RWPE1 (cell line): ENCODE measurements around the gene PDIA2.
"Not testable (repeated sequence)": the region's sequence is repeated elsewhere in the genome, so short reads cannot be mapped to it uniquely, and the experiment has no call there.

Experiments
- CTCF ChIA-PET: fragments of 350-600 bp; sonication (Branson Sonifier 250); formaldehyde crosslinking; extraction: SDS; loops from one replicate; lab custom pipeline; 2021; lab: Yijun Ruan, JAX
- POLR2A ChIA-PET: fragments of 400-600 bp; formaldehyde crosslinking; extraction: SDS; loops from one replicate; lab custom pipeline; 2020; ENCODE audit warnings: antibody characterized with exemption; ENCODE audit not compliant: low non-redundant PET; lab: Yijun Ruan, JAX
- DNase-seq: peaks from one replicate; pipeline ENCODE4 v3.0.0; 2012; ENCODE audit warnings: low spot score
- H3K27ac ChIP-seq: fragments of 450-650 bp; 2 replicates; pipeline ENCODE4 v1.5.1; 2017
- TF ChIP-seq, protein P1 (sequence below): fragments of 450-650 bp; conservative IDR thresholded peaks from 2 replicates; pipeline ENCODE4 v1.5.1; 2017; ENCODE audit warnings: low read depth, mild to moderate bottlenecking

PDIA2 gene

DNA sequence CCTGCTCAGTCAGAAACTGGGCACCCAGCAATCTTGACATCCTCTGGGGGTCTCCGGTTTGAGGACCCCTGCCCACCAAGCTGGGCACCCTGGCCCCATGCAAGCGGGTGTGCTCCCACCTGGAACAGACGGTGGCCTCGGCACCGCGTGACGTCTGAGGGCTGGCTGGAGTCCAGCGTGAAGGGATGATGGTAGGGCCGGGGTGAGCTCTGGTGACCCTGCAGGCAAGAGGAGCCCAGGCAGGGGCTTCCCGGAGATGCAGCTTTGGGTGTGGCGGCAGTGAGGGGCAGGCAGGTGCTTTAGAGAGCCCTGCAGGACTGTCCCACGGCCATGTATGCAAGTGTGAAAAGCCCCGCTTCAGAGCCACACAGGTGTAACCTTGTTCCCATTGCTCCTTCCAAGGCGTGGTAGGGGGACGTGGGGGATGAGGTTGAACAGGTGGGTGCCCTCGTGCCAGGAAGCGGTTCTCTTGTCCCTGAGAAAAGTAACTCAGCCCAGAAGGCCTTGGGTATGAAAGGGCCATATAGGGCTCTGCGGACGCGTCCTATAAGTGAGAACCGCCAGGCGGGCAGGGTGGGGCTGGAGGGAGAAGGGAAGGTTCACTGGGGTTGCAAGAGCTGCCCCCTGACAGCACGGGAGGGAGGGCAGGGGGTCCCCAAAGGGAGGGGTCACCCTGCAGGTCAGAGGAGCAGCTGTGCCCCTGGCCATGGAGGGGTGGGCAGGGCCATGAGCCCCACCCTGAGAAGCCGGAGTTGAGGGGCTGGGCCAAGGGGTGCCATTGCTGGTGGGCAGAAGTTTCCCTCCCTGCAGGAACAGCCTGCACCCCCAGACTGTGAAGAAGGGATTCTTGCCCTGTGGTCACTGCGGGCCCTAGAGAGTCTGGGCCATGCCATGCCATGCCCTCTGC is 16.5 kb upstream of the PDIA2 start:
- DNase-seq, result no peak
- peak overlapping the region; percentile 48; the same call in 1 of the 2 replicates for H3K27ac ChIP-seq
- ChIA-PET CTCF (interaction anchor here (0.7 kb wide), 1 partner anchor 27 kb away, joined by 5 read pairs; no protein-coding TSS in a partner anchor), POLR2A (no interaction called here)
- TF ChIP-seq, protein P1, sequence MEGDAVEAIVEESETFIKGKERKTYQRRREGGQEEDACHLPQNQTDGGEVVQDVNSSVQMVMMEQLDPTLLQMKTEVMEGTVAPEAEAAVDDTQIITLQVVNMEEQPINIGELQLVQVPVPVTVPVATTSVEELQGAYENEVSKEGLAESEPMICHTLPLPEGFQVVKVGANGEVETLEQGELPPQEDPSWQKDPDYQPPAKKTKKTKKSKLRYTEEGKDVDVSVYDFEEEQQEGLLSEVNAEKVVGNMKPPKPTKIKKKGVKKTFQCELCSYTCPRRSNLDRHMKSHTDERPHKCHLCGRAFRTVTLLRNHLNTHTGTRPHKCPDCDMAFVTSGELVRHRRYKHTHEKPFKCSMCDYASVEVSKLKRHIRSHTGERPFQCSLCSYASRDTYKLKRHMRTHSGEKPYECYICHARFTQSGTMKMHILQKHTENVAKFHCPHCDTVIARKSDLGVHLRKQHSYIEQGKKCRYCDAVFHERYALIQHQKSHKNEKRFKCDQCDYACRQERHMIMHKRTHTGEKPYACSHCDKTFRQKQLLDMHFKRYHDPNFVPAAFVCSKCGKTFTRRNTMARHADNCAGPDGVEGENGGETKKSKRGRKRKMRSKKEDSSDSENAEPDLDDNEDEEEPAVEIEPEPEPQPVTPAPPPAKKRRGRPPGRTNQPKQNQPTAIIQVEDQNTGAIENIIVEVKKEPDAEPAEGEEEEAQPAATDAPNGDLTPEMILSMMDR, result no peak

DNA sequence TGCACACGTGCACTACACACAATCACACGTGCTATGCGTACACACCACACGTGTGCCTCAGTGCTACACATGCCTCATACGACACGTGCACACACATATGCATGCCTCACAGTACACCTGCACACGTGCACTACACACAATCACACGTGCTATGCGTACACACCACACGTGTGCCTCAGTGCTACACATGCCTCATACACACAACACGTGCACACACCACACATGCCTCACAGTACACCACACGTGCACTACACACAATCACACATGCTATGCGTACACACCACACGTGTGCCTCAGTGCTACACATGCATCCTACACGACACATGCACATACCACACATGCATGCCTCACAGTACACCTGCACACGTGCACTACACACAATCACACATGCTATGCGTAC is 15.4 kb upstream of the PDIA2 start:
- CTCF ChIA-PET, POLR2A ChIA-PET, DNase-seq, H3K27ac ChIP-seq: not testable (repeated sequence)

DNA sequence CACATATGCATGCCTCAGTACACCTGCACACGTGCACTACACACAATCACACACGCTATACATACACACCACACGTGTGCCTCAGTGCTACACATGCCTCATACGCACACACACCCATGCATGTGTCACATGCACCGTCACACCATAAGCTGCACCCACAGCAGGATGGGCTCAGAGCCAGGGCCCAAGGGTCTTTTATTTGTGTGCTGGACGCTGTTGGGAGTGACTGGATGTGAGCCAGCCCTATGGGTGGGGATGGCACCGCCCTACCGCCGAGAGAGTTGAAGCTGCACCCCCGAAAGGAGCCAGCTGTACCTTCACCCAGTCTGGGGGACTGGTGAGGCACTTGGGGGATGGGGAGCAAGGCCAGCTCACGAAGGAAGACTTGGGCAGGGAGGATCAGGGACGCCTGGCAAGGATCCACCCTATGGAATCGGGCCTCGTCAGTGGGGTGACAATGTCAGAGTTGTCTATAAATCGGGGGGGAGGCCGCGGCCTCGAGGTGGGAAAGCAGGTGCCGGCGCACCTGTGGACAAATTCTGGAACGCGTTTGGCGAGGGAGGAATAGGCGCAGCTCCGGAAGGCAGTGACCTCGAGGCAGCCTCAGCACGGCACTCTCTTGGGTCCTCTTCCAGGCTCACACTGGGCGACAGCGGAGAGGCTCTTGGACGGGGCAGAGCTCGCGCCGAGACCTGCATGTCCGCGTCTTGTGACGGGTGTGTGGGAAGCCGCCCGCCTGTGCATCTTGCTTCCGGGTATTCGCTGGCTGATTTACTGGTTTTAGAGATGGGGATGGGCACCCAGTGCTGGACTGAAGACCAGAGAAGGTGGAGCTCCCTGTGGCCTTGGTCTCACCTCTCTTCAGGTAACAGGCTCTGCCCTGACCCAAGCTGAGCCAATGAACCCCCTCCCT is 14.6 kb upstream of the PDIA2 start:
- ChIA-PET CTCF (interaction anchor here (1.5 kb wide), 1 partner anchor 93 kb away, joined by 5 read pairs; no protein-coding TSS in a partner anchor), POLR2A (no interaction called here)
- TF ChIP-seq, protein P1, result no peak
- no peak for DNase-seq
- no peak overlapping the region for H3K27ac ChIP-seq

DNA sequence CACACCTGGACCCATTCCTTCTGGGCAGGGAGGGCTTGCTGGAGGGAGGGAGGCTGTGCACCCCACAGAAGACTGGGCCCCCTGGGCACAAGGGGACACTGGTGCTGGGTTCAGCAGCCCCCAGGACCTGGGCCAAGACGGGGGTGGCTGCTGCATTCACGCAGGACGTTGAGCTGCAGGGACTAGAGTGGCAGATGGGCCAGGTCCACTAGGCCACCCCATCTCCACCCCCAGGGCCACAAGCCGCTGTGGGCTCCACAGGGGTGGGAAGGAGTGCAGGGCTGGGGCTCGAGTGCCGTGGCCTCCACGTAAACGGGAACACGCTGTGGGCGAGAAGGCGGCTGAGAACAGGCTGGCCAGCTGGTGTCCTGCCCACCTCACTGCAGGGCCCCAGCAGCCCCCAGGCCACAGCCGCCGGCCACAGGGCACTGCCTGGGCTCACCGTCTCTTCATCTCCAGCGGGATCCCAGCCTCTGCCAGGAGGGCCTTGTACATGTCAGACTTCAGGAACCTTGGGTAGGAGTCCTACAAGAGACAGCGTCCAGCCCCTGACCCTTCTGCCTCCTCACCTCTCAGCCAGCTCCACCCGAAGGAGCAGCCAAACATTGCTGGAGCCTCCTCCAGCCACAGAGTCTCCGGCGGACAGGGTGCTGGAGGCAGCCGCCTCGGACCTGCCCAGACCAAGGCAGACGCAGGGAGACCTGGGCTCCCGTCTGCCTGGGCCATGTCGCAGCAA is 13.7 kb upstream of the PDIA2 start:
- ChIA-PET POLR2A (interaction anchor here (0.6 kb wide), 1 partner anchor 1771 kb away, joined by 3 read pairs; no protein-coding TSS in a partner anchor), CTCF (interaction anchor here (1.5 kb wide), 1 partner anchor 93 kb away, joined by 5 read pairs; no protein-coding TSS in a partner anchor)
- TF ChIP-seq, protein P1, result no peak
- H3K27ac ChIP-seq, result no peak overlapping the region
- no peak for DNase-seq

DNA sequence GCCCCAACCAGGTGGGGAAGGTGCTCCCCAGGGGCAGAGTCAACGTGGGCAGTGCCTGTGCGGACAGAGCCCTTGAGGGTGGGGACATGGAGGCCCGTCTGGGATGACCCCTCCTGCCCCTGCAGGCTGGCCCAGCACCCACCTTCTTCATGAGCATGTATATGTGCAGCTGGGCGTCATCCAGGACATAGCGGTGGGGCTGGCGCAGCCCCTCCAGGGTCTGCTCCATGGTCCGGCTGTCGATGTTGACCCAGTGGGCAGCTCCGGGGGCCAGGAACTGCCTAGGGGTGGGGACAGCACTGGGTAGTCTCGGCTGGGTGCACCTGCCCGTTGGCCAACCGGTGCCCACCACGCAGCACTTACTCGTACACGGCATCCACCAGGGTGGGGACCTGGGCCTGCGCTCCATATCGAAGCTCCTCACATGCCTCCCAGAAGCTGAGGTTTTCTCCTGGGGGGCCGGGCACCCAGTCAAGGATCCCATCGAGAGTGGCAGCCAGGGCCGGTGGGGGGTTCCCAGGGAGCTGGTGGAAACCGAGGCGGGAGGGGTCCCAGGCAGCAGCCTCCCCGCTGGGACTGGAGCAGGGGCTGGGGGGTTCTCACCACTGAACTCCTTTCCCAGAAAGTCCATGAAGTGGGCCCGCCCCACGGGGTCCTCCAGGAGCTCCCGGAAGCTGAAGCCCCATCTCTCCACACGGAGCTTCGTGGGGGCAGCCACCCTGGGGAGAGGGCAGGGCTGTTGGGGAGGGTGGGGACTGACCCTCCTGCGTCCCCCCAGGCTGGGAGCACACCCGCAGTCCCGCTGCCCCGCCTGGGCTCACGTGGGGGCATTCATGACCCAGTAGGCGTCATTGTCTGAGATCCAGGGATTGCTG is 12.3 kb upstream of the PDIA2 start:
- TF ChIP-seq, protein P1, result no peak
- H3K27ac ChIP-seq, result no peak overlapping the region
- ChIA-PET CTCF (no interaction called here), POLR2A (no interaction called here)
- no peak for DNase-seq
